Neural progenitor cell (in vitro differentiated cells): Measurements from ENCODE around the gene U2AF2.

Source experiments
- CTCF ChIP-seq: fragments of 200-600 bp; sonication (generic); IDR thresholded peaks from 2 replicates; pipeline ENCODE4 v1.5.1; 2017; ENCODE audit warnings: antibody characterized with exemption, mild to moderate bottlenecking
- EZH2phosphoT487 ChIP-seq: fragments of 200-600 bp; sonication (generic); IDR thresholded peaks from 2 replicates; pipeline ENCODE4 v1.6.1; 2017; ENCODE audit warnings: antibody characterized with exemption

- no peak for TF ChIP-seq EZH2phosphoT487
- no peak for TF ChIP-seq CTCF
These were observed 43.4 kb upstream of the U2AF2 start for GRCh38 chr19:55611300-55611982.
